Endothelial cell of umbilical vein (primary cell): ENCODE measurements around the gene RRAGD. TPM values are rescaled to one million over a fixed set of nuclear protein-coding genes. Genes with fewer than 3 reads are reported as not detected.
A peak's percentile ranks its signal among the peaks of the same experiment; 100 is the strongest.

Experiments used
- BruUV-seq: library from RNA; stranded (reverse); fragments of 400-500 nt; replicated peaks from 2 replicates; lab custom pipeline; 2021; lab: Mats Ljungman, UMichigan
- CTCF ChIA-PET: fragments of 300-600, 350-600 bp; sonication (Branson Sonifier 250); formaldehyde crosslinking; loops from one replicate; lab custom pipeline; 2021; ENCODE audit warnings: antibody characterized with exemption, inconsistent platforms; lab: Charles Lee
- POLR2A ChIA-PET: fragments of 300-600, 350-600 bp; sonication (Branson Sonifier 250); formaldehyde crosslinking; loops from one replicate; lab custom pipeline; 2021; ENCODE audit warnings: antibody characterized with exemption, inconsistent platforms; lab: Charles Lee
- DNase-seq: peaks from one replicate; pipeline ENCODE4 v3.0.0-alpha.2; 2011; ENCODE audit warnings: low read depth, low spot score
- FAIRE-seq: peaks from 2 replicates; lab custom pipeline; 2011; peaks lifted over from hg19 to GRCh38; lab: Jason Lieb, UNC
- H2AFZ ChIP-seq: 2 replicates; pipeline ENCODE4 v1.6.0; 2012; ENCODE audit warnings: low read depth, low read length, control low read depth, inconsistent platforms
- H3K27ac ChIP-seq: 2 replicates; pipeline ENCODE4 v1.5.1; 2011; ENCODE audit warnings: low read depth, mild to moderate bottlenecking, control low read depth, low read length, moderate library complexity; ENCODE audit not compliant: insufficient read depth
- H3K27me3 ChIP-seq, 2 experiments: 2 replicates each; pipeline versions ENCODE4 v1.6.0 to v1.6.1; 2011; ENCODE audit warnings: low read length in 2 of 2, mixed read lengths in 1 of 2; ENCODE audit not compliant: control insufficient read depth in 2 of 2, insufficient read depth in 2 of 2
- H3K36me3 ChIP-seq, 2 experiments: 2 replicates in 1 of 2; 3 replicates in 1 of 2; pipeline ENCODE4 v1.5.1; 2011; ENCODE audit warnings: low read length in 2 of 2, mild to moderate bottlenecking in 1 of 2, moderate library complexity in 1 of 2; ENCODE audit not compliant: control insufficient read depth in 2 of 2, insufficient read depth in 2 of 2; ENCODE audit errors: extremely low read depth in 1 of 2
- H3K4me1 ChIP-seq: 3 replicates; pipeline ENCODE4 v1.5.1; 2011; ENCODE audit warnings: mild to moderate bottlenecking, low read length; ENCODE audit not compliant: control insufficient read depth, insufficient read depth; ENCODE audit errors: extremely low read depth
- H3K4me2 ChIP-seq: 2 replicates; pipeline ENCODE4 v1.6.1; 2011; ENCODE audit warnings: low read length, control low read depth, mixed read lengths; ENCODE audit not compliant: insufficient read depth
- H3K4me3 ChIP-seq, 3 experiments: fragments of 200-600 bp in 1 of 3; sonication (generic), shearing (Covaris generic) in 1 of 3; replicated peaks in 1 of 3; 2 replicates each; pipeline ENCODE4 v1.5.1; 2011 to 2016; ENCODE audit warnings: control low read depth in 3 of 3, low read length in 3 of 3, mild to moderate bottlenecking in 2 of 3, inconsistent platforms in 1 of 3, low read depth in 1 of 3, moderate library complexity in 1 of 3; ENCODE audit not compliant: insufficient read depth in 1 of 3
- H3K79me2 ChIP-seq: 2 replicates; pipeline ENCODE4 v1.6.0; 2012; ENCODE audit warnings: low read length, inconsistent platforms; ENCODE audit not compliant: control insufficient read depth, insufficient read depth
- H3K9ac ChIP-seq: replicated peaks from 2 replicates; pipeline ENCODE3; 2011; ENCODE audit warnings: low read length, control low read depth; ENCODE audit not compliant: insufficient read depth; ENCODE audit errors: extremely low read depth
- H3K9me1 ChIP-seq: replicated peaks from 3 replicates; pipeline ENCODE4 v1.6.0; 2011; ENCODE audit warnings: mild to moderate bottlenecking, low read length; ENCODE audit not compliant: control insufficient read depth, insufficient read depth; ENCODE audit errors: extremely low read depth
- H3K9me3 ChIP-seq: replicated peaks from 2 replicates; pipeline ENCODE4 v1.5.1; 2012; ENCODE audit warnings: low read length, inconsistent platforms; ENCODE audit not compliant: control insufficient read depth, insufficient read depth
- H4K20me1 ChIP-seq: replicated peaks from 2 replicates; pipeline ENCODE3; 2011; ENCODE audit warnings: mild to moderate bottlenecking, low read length; ENCODE audit not compliant: control insufficient read depth, insufficient read depth; ENCODE audit errors: extremely low read depth
- EZH2 ChIP-seq: IDR thresholded peaks from 2 replicates; pipeline ENCODE4 v1.6.1; 2012; ENCODE audit warnings: borderline replicate concordance, low read depth, mild to moderate bottlenecking, moderate library complexity, low read length, inconsistent platforms; ENCODE audit not compliant: severe bottlenecking
- FOS ChIP-seq: IDR thresholded peaks from 2 replicates; pipeline ENCODE4 v1.6.1; 2011; ENCODE audit warnings: mild to moderate bottlenecking, low read length, moderate library complexity, borderline replicate concordance; ENCODE audit not compliant: insufficient read depth
- GATA2 ChIP-seq: IDR thresholded peaks from 2 replicates; pipeline ENCODE4 v1.7.0; 2011; ENCODE audit warnings: low read depth, mild to moderate bottlenecking, moderate library complexity, mixed read lengths, low read length; ENCODE audit not compliant: insufficient read length, insufficient read depth
- JUN ChIP-seq: IDR thresholded peaks from 2 replicates; pipeline ENCODE4 v1.6.1; 2011; ENCODE audit warnings: borderline replicate concordance, low read depth; ENCODE audit not compliant: insufficient read length, insufficient read depth
- MYC ChIP-seq: IDR thresholded peaks from one replicate; pipeline ENCODE4 v1.6.1; 2011; ENCODE audit warnings: mild to moderate bottlenecking, low read depth, low read length
- POLR2A ChIP-seq: IDR thresholded peaks from 2 replicates; pipeline ENCODE4 v1.6.1; 2012; ENCODE audit warnings: low read depth, mild to moderate bottlenecking, control low read depth, low read length
- POLR2AphosphoS5 ChIP-seq: IDR thresholded peaks from 2 replicates; pipeline ENCODE4 v1.6.1; 2012; ENCODE audit warnings: low read depth, mild to moderate bottlenecking, control low read depth, low read length, moderate library complexity; ENCODE audit not compliant: insufficient read depth
- dilution Hi-C: fragments of 300-500 bp; cut with MboI; formaldehyde crosslinking; loops from one replicate; pipeline ENCODE4 v1.15.0; 2019; ENCODE audit warnings: low sequenced_read_pairs; ENCODE audit not compliant: extremely low pct_ligation_motif_present
- intact Hi-C: fragments of 100-400 bp; cut with micrococcal nuclease; formaldehyde crosslinking; loops from one replicate; pipeline ENCODE4 v1.10.0; 2022
- polyA plus RNA-seq, 4 experiments: library from polyadenylated mRNA; depleted of rRNA in 3 of 4; stranded (reverse) in 3 of 4; unstranded in 1 of 4; fragments of >200 nt; gene quantifications; 2 replicates each; pipeline versions ENCODE4 v1.2.1 to v1.2.3, GENCODE V29; 2011 to 2012; ENCODE audit warnings: missing spikeins in 1 of 4
- total RNA-seq: library from RNA; stranded (reverse); gene quantifications from 2 replicates; pipeline ENCODE4 v1.2.3, GENCODE V29; 2021
- TF ChIP-seq, protein P1 (sequence below), 2 donors: IDR thresholded peaks; 1 replicate in 1 of 2; 2 replicates in 1 of 2; pipeline ENCODE4 v1.5.1; 2011; ENCODE audit warnings: low read length in 2 of 2, mild to moderate bottlenecking in 2 of 2, moderate library complexity in 2 of 2, control low read depth in 1 of 2, inconsistent platforms in 1 of 2, low read depth in 1 of 2; ENCODE audit not compliant: insufficient read depth in 1 of 2; ENCODE audit errors: extremely low read depth in 1 of 2
- TF ChIP-seq, protein P2 (sequence below): IDR thresholded peaks from 2 replicates; pipeline ENCODE4 v1.6.1; 2011; ENCODE audit not compliant: insufficient read depth, insufficient read length

The RRAGD gene
- total and polyA plus RNA-seq, 2 donors (not counting 3 experiments of a cell fraction or from before 2014, with no cell fraction given), result 0.07 to 2.0 TPM

DNA sequence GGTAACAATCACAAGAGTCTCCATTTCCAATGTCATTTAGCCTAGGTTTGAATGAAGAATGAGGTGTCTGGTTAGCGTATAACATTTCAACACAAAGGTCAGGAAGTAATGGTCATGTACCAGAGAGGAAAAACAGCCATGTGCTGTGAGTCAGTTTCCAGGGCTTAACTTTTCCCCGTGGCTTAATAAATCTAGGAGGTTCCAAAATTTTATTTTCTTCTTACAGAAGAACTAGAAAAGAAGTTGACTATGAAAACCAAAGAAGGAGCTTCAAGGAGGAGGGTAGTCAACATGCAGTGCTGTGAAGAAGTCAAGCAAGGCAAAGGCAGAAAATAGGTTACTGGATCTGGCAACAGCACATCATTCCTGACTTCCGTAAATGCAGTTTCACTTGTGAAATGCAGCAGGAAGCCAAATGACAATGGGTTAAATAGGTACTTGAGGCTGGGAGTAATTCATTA, 88.5 kb downstream of the RRAGD start:
- no peaks in the 10 kb centered on the region for H3K9me3 ChIP-seq
- TF ChIP-seq EZH2 (no peak), GATA2 (no peak), JUN (peak; percentile 47), POLR2AphosphoS5 (peak; percentile 39), FOS (peak; percentile 74), MYC (no peak), POLR2A (peak; percentile 20)
- TF ChIP-seq, protein P1, sequence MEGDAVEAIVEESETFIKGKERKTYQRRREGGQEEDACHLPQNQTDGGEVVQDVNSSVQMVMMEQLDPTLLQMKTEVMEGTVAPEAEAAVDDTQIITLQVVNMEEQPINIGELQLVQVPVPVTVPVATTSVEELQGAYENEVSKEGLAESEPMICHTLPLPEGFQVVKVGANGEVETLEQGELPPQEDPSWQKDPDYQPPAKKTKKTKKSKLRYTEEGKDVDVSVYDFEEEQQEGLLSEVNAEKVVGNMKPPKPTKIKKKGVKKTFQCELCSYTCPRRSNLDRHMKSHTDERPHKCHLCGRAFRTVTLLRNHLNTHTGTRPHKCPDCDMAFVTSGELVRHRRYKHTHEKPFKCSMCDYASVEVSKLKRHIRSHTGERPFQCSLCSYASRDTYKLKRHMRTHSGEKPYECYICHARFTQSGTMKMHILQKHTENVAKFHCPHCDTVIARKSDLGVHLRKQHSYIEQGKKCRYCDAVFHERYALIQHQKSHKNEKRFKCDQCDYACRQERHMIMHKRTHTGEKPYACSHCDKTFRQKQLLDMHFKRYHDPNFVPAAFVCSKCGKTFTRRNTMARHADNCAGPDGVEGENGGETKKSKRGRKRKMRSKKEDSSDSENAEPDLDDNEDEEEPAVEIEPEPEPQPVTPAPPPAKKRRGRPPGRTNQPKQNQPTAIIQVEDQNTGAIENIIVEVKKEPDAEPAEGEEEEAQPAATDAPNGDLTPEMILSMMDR (IDR thresholded peaks at IDR 0.05; ENCODE audit: extremely low read depth in 1 of 2, insufficient read depth in 1 of 2, low read depth in 1 of 2, low read length in 2 of 2), result no peak
- TF ChIP-seq, protein P2, sequence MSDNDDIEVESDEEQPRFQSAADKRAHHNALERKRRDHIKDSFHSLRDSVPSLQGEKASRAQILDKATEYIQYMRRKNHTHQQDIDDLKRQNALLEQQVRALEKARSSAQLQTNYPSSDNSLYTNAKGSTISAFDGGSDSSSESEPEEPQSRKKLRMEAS, result no peak
- peaks cover 0 to 9% of the 10 kb centered on the region in 2 experiments for H3K36me3 ChIP-seq
- intact Hi-C loops (loop anchor here (1.0 kb wide), 1 partner anchor 11 kb away; no protein-coding TSS in a partner anchor), dilution Hi-C loops (no loop called here)
- peak overlapping the region; percentile 42 for H3K9ac ChIP-seq
- no peaks in the 10 kb centered on the region for H3K79me2 ChIP-seq
- FAIRE-seq, result peak; percentile 93
- H3K4me2 ChIP-seq, result peak overlapping the region; percentile 57
- BruUV-seq, result TSS peak; percentile 1
- H3K4me3 ChIP-seq, result no peak overlapping the region
- no peaks in the 10 kb centered on the region for H4K20me1 ChIP-seq
- no peaks in the 10 kb centered on the region for H3K27me3 ChIP-seq
- peak; percentile 87 for DNase-seq
- no peaks in the 10 kb centered on the region for H3K9me1 ChIP-seq
- H3K4me1 ChIP-seq, result peaks cover 25% of the 10 kb centered on the region
- ChIA-PET POLR2A (no interaction called here), CTCF (interaction anchor here (1.4 to 3.8 kb wide), 3 partner anchors 12 to 49 kb away, joined by 3 to 15 read pairs (median 7); no protein-coding TSS in a partner anchor)
- H2AFZ ChIP-seq, result peak overlapping the region; percentile 11
- H3K27ac ChIP-seq, result peak overlapping the region; percentile 61
